ENCODE results near the gene PDE6B. TPM values are rescaled to one million over a fixed set of nuclear protein-coding genes. Genes with fewer than 3 reads are reported as not detected.
A peak's percentile ranks its signal among the peaks of the same experiment; 100 is the strongest.

Gene PDE6B
- total RNA-seq, result 10 to 100 TPM in 2 of 4 donors, 1 to 10 TPM in 2; 6.4 to 26.4 (median 14.4) TPM

DNA sequence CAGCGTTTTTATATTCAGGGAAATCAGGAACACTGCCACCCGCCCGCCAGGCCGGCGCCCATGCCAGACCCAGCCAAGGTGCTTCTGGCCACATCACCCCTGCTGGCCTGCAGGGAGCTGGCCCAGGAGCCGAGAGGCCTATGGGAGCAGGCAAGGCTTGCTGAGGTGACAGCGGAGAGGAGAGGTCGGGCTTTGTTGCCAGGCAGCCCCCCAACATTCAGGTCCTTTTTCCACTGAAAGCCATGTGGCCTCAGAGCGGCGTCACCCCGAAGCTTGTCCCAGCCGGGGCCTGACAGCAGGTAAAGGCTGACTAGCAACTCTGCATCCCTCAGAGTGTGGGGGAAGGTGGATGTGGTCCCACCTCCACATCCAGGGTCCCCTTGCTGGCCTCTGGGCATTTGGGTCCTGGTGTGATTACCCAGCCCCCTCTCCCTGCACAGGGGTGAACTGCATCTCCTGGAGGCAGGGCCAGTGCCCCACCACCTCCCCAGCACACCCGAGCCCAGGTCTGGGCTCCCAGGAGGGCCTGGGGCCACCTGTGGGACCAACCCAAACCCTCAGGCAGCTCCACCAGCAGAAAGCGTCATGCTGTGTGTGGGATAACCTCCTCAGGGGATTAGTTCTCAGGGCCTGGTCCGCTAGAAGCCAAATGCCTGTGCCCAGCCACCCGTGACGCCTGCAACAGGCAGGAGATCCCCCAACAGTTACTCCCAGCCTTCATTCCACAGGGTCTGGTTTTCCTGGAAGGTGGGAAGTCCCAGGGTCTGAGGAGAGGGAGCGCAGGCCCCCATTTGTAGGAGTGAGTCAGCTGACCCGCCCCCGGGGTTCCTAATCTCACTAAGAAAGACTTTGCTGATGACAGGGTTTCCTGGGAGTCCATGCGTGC lies at the start of gene PDE6B:
TSS of gene PDE6B (plus strand) at position 869 of the 886 bp plus-strand sequence. CDS start 54 bp downstream, outside the sequence.
- Histone ChIP-seq H3K9me3 (no peaks in the 10 kb centered on the region), H3K27me3 (no peaks in the 10 kb centered on the region), H3K4me1 (peaks cover 6 to 20% of the 10 kb centered on the region in 2 donors), H3K27ac (no peak within 1 kb of the TSS), H3K4me3 (replicated peaks in 1 of 3) (no peak within 1 kb of the TSS), H3K36me3 (no peaks in the 10 kb centered on the region)
- peak; percentile 57 to 66 for DNase-seq
- TF ChIP-seq POLR2A (IDR thresholded peaks at IDR 0.05), result no peak
- TF ChIP-seq, protein P1, sequence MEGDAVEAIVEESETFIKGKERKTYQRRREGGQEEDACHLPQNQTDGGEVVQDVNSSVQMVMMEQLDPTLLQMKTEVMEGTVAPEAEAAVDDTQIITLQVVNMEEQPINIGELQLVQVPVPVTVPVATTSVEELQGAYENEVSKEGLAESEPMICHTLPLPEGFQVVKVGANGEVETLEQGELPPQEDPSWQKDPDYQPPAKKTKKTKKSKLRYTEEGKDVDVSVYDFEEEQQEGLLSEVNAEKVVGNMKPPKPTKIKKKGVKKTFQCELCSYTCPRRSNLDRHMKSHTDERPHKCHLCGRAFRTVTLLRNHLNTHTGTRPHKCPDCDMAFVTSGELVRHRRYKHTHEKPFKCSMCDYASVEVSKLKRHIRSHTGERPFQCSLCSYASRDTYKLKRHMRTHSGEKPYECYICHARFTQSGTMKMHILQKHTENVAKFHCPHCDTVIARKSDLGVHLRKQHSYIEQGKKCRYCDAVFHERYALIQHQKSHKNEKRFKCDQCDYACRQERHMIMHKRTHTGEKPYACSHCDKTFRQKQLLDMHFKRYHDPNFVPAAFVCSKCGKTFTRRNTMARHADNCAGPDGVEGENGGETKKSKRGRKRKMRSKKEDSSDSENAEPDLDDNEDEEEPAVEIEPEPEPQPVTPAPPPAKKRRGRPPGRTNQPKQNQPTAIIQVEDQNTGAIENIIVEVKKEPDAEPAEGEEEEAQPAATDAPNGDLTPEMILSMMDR (IDR thresholded peaks at IDR 0.05), result no peak
- intact Hi-C loops (cut with DNase I), result no loop called here
- WGBS, 2 donors, result 61 to 71% methylated on average over 14 to 16 of the region's 21 CpGs

DNA sequence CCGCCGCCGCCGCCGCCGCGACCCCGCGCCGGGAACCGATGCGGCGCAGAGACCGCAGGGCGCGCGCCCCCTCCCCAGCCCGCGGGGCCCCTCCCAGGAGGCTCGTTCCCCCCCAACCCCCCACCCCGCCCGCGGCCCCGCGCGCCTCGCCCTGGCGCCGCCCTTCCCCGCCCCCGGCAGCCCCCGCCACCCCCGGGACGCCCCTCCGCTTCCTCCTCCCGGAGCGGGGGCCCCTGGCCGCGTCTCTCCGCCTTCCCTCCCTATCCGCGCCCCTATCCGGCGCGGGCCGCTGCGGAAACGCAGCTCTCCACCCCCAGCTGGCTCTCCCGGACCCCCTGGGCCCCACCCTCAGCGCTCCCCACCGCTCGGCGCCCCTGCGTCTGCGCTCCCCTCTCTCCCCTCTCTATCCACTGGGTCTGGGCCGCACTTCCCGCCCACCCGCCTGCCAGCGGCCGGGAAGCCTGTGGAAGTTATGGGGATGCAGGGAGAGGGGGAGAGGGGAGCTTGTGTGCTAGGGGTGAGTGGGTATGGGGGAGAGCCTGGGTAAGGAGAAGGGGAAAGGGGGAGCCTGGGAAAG lies 49.0 kb upstream of the PDE6B start, which contains the start of gene TMEM271:
TSS of gene TMEM271 (minus strand) at position 51 of the 577 bp plus-strand sequence. CDS start 233 bp downstream, outside the sequence.
- H3K27me3 ChIP-seq, result peaks cover 16% of the 10 kb centered on the region
- TF ChIP-seq, protein P1 (IDR thresholded peaks at IDR 0.05), result no peak
- TF ChIP-seq POLR2A (IDR thresholded peaks at IDR 0.05), result no peak
- DNase-seq, result no peak
- intact Hi-C loops (cut with DNase I), result no loop called here
- H3K4me3 ChIP-seq (replicated peaks in 1 of 3), result no peak within 1 kb of the TSS
- H3K27ac ChIP-seq, result no peak within 1 kb of the TSS
- WGBS, 2 donors, result 1 to 2% methylated on average over 8 to 15 of the region's 60 CpGs
- H3K36me3 ChIP-seq, result no peaks in the 10 kb centered on the region
- no peaks in the 10 kb centered on the region for H3K9me3 ChIP-seq
- peaks cover 0 to 9% of the 10 kb centered on the region in 2 donors for H3K4me1 ChIP-seq

DNA sequence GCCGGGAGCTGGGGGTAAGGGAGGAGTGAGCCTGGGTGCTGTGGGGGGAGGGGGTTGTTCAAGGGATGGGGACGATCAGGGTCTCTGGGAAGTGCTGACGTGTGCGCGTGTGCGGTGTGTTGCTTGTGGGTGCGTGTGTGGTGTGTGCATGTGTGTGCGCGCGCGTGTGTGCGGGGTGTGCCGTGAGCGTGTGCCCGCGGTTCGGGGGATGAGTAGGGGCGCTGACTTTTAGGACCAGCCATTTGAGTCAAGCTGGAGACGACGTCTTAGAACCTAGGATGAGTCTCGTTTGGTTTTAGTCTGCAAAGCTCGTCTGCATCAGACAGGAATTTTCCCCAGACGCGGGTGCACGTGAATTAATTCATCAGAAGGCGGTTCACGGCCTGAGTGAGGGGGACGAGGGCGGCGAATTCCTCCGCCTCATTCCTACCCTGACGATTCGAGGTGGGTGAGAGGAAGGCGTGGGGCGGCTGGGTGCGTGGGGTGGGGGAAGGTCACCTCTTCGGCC lies 48.3 kb upstream of the PDE6B start:
- intact Hi-C loops (cut with DNase I), result no loop called here
- Histone ChIP-seq H3K27ac (no peak overlapping the region), H3K27me3 (peaks cover 16% of the 10 kb centered on the region), H3K4me3 (replicated peaks in 1 of 3) (no peak overlapping the region), H3K36me3 (no peaks in the 10 kb centered on the region), H3K4me1 (peaks cover 0 to 9% of the 10 kb centered on the region in 2 donors), H3K9me3 (no peaks in the 10 kb centered on the region)
- 2 to 7% methylated on average over 19 to 26 of the region's 37 CpGs for WGBS, 2 donors
- DNase-seq, result no peak
- TF ChIP-seq POLR2A (IDR thresholded peaks at IDR 0.05), result no peak
- TF ChIP-seq, protein P1 (IDR thresholded peaks at IDR 0.05), result no peak

DNA sequence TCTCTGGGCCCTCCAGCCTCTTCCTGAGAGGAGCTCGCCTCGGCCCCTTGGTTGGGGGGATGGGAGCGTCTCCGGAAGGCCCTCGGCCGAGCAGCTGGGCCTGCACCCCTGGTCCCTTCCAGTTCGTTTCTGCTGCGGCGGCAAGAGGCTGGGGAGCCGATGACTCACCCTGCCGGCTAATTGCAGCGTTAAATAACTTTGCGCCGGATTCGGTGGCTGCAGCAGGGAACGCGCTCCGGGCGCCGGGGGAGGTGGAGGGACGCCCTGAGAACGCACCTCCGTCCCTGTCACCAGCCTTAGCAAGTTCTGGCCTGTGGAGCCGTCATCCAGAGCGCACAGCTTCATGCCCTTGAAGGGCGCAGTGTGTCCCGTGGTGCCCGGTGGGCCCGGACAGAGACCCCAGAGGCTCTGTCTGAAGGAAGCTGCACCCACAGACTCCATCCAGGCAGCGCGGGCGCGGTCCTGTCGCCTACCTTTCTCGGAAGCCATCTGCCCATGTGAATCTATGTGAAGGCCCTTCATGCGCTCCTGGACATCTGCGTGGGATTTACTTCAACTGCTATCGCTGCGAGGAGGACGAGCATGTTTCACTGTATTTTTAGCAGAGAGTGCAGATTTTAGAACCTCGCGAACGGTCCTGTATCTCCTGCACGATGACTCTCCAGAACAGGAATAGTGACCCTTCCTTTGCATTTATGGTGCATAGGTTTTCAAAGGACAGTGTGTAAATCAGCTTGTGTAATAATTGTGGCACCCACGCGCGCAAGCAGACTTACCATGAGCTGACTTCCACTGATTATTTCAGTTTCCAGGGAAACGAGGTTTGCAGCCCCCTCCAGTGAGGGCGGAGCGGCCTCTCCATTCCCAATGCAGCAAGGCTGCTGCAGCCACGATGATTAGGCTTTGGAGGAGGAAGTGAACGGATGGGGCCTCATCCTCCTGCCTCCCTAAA lies 47.6 kb upstream of the PDE6B start:
- WGBS, 2 donors, result 4 to 5% methylated on average over 21 to 37 of the region's 52 CpGs
- peaks cover 16% of the 10 kb centered on the region for H3K27me3 ChIP-seq
- TF ChIP-seq, protein P1 (IDR thresholded peaks at IDR 0.05), result no peak
- no peak for TF ChIP-seq POLR2A (IDR thresholded peaks at IDR 0.05)
- peaks cover 0 to 9% of the 10 kb centered on the region in 2 donors for H3K4me1 ChIP-seq
- intact Hi-C loops (cut with DNase I), result no loop called here
- no peak for DNase-seq
- no peak overlapping the region for H3K4me3 ChIP-seq (replicated peaks in 1 of 3)
- no peak overlapping the region for H3K27ac ChIP-seq
- H3K36me3 ChIP-seq, result no peaks in the 10 kb centered on the region
- no peaks in the 10 kb centered on the region for H3K9me3 ChIP-seq

Data from thyroid gland (tissue), 4 donors.